GM11168 (cell line): ENCODE measurements around the gene GRK2.
"Not testable (repeated sequence)": the region's sequence is repeated elsewhere in the genome, so short reads cannot be mapped to it uniquely, and the experiment has no call there.

Experiments
- in situ Hi-C: fragments of 300-500 bp; cut with MboI; formaldehyde crosslinking; loops from one replicate; pipeline ENCODE4 v1.12.0; 2022; ENCODE audit warnings: low sequenced_read_pairs; ENCODE audit not compliant: unreplicated experiment

GRK2 gene

DNA sequence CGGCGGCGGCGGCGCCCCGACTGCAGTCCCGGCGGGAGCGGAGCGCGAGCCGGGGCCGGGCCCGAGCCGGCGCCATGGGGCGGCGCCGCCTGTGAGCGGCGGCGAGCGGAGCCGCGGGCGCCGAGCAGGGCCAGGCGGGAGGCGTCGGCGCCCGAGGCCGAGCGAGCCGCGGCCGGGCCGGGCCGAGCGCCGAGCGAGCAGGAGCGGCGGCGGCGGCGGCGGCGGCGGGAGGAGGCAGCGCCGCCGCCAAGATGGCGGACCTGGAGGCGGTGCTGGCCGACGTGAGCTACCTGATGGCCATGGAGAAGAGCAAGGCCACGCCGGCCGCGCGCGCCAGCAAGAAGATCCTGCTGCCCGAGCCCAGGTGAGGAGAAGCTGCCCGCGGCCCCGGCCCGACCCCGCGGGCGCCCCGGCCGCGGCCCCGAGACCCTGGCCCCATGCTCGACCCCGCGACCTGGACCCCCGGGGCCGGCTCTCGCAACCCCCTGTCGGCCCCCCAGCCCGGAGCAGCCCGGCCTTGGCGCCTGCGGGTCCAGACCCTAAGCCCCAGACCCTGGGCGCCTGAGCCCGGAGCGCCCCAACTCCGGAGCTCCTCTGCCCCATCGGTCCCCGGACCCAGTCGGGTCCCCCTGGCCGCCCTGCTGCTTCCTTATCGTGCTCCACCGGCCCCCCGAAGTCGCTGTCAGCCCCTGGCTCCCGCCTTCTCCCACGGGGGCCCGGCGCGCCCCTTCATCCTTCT is at the start of gene GRK2:
TSS of gene GRK2 (plus strand) at position 25 of the 739 bp plus-strand sequence. CDS start at position 252, 227 bp downstream.
- in situ Hi-C loops, result no loop called here

DNA sequence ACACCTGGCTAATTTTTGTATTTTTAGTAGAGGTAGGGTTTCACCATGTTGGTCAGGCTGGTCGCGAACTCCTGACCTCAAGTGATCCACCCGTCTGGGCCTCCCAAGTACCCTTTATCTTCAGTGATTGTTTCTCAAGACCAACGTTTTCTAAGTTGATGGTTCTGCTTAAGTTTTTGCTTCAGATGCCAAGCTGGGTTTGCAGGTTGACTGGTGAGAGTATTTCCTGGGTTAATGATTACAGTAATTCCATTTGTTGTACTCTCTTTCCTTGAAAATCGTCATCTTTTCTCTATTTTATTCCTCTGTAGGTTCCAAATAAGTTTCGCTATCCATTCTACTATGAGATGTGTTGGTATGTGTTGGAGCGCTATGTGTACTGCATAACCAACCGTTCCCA is 38.5 kb upstream of the GRK2 start:
- in situ Hi-C loops, result no loop called here

DNA sequence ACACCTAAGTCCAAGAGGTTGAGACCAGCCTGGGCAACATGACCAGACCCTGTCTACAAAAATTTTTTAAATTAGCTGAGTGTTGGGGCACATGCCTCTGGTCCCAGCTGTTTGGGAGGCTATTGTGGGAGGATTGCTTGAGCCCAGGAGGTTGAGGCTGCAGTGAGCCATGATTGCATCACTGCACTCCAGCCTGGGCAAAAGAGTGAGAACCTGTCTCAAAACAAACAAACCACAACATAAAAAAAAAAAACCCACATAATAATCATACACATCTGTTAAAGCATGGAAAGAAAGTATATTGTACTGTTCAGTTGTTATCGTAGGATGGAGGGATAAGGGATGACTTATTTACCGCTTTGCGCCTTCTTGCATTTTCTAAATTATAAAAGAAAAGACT is 35.9 kb upstream of the GRK2 start:
- in situ Hi-C loops, result no loop called here

DNA sequence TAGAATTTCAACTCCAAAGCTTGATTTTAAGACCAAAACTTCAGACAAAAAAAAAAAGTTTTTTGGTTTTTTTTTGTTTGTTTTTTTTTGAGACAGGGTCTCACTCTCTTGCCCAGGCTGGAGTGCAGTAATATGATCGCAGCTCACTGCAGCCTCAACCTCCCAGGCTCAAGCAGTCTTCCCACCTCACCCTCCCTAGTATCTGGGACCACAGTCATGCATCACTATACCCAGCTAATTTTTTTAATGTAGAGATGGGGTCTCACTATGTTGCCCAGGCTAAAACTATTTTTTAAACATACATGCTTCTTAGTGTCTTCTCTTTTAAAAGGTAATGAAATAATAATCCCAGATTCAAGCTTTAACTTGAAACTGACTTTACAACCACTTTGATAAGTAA is 35.4 kb upstream of the GRK2 start:
- in situ Hi-C loops, result no loop called here

DNA sequence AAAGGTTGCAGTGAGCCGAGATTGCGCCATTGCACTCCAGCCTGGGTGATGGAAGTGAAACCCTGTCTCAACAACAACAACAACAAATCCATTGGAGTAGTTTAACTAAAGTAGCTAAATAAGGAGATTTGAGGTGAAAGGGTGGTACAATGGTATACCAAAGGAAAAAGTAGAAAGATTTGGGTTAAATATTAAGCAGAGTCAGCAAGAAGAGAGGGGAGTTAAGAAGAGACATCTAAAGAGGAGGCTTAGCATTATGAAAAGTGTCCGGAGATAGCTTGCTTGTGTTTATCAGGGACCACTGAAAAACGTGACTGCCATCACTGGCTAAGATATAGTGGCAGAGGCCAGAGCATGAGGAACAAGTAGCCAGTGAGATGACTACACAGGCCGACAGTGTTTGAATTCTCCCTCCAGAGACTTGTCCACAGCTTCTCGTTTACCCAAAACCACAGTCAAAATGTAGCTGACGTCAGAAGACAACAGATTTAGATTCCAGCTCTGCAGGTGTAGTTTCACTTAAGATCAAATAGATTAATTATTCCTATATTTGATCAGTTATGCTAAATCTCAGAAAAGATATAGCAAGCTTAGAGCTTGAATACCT is 32.6 kb upstream of the GRK2 start:
- in situ Hi-C loops, result no loop called here

DNA sequence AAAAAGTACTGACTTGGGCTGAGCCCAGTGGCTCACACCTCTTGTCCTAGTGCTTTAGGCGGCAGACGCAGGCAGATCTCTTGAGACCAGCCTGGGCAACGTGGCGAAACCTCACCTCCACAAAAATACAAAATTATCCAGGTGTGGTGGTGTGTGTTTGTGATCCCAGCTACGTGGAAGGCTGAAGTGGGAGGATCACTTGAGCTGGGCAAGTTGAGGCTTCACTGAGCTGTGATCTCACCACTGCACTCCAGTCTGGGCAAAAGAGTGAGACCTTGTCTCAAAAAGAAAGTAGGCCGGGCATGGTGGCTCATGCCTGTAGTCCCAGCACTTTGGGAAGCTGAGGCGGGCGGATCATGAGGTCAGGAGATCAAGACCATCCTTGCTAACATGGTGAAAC is 31.7 kb upstream of the GRK2 start:
- in situ Hi-C loops, result not testable (repeated sequence)

DNA sequence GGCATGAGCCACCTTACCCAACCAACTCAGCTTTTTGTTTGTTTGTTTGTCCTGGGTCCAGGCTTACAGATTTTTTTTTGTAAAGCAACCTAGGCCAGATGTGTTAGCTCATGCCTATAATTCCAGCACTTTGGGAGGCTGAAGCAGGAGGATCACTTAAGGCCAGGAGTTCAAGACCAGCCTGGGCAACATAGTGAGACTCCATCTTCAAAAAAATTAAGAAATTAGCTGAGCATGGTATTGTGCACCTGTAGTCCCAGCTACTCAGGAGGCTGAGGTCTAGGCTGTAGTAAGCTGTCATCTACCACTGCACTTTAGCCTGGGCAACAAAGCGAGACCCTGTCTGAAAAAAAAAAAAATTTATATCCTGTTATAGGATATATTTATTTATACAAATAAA is 28.7 kb upstream of the GRK2 start:
- in situ Hi-C loops, result no loop called here

DNA sequence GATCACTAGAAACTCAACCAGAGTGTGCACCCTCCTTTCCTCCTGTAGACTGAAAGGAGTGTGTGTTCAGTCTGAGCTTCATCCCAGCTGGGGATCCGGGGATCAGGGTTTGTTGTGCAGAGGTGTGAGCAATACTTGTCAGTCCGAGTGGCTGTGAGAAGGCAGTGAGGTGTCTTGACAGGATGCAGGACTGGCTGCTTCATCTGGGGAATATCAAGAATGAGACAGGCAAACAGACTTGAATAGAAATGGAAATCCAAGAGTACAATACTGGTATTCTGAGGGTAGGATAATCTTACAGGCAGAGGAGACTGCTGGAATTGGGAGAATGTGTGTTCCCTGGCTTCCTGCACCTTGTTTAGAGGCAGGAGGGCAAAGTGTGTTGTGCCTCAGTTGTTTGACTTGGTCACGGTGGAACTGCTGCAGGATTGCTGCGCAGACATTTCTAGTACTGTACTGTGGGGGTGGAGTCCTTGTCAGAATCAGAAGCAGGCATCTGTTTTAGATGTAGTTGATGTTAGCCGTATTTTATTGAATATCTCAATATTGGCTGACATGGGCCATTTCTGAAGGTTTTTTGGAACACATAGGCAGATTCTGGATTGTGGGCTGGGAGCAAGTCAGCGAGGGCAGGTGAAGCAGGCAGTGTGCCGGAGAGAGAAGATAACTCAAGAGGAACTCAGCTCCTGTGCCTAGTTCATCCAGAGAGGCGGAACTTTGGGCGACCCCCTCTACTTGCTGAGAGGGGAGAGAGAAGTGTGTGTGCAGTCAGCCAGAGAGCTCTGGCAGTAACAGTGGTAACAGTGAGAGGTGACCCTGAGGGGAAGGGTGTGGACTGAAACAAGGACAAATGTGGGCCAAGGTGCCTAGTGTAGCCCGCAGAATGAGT is 27.1 kb upstream of the GRK2 start:
- in situ Hi-C loops, result no loop called here

DNA sequence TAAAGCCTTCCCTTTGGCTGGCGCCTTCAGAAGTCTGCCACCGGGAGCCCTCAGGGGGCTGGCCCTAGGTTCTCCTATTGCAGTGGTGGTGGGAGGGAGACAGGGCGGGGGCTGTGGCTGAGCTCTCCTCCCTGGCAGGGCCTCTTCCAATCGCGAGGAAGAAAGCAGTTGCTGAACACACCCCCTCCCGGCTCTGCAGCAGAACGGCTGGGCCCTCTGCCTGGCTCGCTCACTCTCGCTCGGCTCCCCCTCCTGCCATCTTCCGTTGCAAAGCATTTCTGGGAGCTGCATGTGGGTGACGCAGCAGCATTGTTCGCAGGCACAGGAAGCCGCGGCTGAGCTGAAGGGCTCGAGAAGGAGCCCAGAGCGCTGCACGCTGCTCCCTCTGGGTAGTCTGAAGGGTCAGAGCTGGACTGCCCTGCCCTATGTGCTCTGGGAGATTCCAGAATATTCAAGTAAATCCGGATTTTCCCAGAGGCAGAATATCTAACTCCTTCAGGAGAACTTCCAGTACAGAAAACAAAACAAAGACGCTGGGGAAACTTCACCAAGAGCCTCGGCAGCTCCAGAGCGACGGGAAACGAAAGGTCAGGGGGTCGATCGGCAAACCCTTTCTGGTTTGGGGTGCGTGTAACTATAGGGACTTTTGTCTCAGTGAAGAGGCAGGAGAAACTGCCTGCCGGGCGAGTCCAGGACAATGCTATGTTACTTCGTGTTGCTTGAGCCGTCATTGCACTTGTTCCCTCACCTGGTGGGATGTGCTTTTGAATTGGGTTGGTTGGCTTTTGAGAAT is 26.3 kb upstream of the GRK2 start:
- in situ Hi-C loops, result no loop called here

DNA sequence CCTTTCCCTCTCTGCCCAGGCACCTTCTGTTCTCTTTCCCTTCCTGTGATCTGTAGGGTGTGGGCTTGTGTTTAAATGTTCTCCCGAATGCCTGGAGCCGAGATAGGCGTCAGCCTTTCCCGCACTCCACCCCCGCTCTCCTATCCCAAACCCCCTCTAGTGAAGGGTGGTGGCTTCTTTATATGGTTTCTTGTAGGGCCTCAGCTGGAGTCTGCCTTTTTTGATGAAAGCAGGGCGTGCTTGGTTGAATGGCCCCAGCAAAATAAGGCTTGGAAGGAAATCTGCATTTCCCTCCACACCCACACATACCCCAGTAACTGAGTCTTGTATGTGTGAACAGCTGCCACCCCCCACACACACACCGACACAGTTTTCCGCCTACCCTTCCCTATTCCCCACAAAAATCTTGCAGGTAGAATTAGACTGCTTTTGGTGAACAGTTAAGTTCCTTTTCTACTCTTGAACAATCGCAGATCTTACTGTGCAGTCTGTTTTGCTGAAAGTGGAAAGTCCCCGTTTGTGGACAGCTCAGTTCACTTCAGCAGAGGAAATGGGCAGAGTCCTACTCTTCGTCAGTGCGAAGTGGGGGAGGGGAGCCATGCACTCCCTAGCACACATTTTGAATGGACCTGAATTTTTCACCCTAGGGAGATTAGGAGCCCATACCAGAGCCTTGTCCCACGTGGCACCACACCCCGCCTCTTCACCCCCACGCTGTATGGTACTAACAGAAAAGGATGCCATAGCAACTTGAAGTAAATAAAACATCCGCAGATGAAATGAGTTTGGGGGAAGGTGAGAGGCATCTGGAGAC is 25.5 kb upstream of the GRK2 start:
- in situ Hi-C loops, result no loop called here

DNA sequence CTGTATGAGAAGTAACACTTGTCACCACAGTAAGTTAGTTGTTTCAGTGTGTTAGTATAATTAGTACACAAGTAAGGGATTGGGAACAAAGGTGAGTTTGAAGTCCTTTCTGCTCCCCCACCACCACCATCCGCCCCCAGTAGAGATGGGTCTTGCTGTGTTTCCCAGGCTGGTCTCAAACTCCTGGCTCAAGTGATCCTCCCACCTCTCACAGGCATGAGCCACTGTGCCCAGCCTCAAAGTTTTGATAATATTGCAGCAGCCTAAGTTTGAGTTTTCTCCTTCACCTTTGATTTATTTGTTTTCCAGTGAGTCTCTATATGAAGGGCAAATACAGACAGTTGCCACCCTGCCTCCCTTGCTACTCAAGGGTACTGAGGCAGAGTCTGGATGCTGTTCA is 23.7 kb upstream of the GRK2 start:
- in situ Hi-C loops, result no loop called here

DNA sequence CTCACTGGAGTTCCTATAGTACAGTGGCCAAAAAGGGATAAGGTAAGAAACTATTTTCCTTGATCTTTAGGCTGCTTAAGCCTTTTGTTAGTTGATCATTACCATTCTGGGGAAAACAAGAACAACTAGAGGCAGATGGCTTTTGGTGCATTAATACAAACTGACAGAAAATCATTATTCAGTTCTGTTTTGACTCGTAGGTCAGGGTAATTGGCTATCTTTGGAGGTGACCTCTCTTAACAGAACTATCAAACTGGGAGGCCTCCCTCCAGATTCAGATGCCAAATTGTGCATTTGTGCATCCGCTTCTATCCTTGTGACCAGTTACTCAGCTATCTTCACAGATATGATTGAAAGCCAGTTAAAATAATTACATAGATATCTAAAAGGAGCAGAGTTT is 23.2 kb upstream of the GRK2 start:
- in situ Hi-C loops, result no loop called here

DNA sequence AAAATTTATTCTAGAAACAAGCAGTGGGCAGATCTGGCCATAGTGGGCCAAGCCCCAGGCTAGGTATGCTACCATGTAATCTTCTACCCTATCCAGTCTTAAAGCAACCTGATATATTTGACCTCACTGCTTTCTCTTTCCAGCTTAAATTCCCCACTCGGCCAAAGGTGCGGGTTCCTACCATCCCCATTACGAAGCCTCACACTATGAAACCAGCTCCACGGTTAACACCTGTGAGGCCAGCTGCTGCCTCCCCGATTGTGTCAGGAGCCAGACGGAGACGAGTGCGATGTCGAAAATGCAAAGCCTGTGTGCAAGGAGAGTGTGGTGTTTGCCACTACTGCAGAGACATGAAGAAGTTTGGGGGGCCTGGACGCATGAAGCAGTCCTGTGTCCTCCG is 21.2 kb upstream of the GRK2 start:
- in situ Hi-C loops, result no loop called here

DNA sequence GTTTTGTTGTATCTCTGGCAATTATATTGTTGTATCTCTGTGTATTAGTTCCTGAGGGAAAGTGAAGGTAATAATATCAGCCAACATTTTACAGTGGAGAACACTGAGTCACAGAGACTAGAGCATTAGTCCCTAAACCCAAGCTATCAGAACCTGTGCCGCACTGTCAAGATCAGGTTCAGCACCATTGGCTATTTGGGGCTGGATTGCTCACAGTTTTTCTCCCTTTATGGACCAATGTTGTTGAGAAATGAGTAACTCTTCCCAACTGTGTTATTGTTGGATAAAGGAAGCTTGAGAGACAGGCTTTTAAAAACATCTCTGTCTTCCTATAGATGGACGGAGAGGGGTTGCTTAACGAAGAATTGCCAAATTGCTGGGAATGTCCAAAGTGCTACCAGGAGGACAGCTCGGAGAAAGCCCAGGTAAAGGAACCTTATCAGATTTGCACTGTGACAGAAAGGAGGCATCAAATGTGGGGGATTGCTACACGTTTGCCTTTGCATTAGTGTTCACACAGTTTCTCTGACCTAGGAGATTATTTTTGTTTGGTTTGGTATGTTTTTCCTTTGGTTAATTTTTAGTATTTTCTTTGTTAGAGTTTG is 18.2 kb upstream of the GRK2 start:
- in situ Hi-C loops, result no loop called here

DNA sequence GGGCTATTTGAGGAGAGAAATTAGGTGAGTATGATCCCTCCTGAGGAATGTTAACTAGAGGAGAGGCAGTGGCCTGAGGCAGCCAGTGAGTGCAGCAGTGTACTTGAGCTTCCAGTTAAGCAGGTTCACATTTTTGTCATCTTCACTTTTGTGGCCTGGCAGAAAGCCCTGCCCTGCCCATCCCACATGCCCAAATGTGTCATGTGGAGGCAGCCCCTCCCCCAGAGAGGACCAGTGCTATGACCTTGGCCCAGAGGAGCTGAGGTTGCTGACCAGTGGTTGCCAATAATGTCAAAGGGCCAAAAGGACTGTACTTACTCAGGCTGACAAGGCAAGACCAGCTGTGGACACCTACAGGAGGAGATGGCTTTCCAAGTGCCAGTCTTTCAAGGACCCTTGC is 17.6 kb upstream of the GRK2 start:
- in situ Hi-C loops, result no loop called here

DNA sequence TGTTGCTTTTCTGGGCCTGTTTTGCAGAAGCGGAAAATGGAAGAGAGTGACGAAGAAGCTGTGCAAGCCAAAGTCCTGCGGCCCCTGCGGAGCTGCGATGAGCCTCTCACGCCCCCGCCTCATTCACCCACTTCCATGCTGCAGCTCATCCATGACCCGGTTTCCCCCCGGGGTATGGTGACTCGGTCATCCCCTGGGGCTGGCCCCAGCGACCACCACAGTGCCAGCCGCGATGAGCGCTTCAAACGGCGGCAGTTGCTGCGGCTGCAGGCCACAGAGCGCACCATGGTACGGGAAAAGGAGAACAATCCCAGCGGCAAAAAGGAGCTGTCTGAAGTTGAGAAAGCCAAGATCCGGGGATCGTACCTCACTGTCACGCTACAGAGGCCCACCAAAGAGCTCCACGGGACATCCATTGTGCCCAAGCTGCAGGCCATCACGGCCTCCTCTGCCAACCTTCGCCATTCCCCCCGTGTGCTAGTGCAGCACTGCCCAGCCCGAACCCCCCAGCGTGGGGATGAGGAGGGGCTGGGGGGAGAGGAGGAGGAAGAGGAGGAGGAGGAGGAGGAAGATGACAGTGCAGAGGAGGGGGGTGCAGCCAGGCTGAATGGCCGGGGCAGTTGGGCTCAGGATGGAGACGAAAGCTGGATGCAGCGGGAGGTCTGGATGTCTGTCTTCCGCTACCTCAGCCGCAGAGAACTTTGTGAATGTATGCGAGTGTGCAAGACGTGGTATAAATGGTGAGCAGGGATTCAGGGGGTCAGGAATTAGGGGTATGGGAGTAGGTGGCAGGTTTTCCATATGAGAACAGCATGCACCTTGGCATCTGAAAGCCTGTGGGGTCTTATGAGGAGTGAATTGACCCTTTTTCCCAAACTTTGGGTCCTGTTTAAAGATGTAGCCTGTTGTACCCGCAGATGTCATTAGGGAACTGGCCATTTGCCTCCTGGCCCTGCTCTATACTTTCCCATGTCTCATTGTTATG is 15.9 kb upstream of the GRK2 start:
- in situ Hi-C loops, result no loop called here

DNA sequence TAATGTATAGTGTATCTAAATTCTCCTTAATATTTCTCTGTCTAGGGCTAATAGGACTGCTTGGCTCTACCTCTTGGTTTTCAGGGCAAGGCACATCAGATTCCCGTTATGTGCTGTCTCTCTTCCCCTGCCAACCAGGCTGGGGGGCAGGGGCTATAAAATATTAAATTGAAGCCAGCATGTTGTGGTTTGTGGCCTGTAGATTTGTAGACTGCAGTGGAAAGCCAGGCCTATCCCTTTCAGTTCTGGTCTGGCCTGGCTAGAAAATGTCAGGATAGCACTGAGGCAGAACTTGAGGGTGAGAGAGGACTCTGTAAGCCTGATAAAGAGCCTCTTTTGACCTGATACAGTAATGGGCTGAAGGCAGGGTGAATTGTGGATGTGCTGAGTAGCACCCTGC is 14.4 kb upstream of the GRK2 start:
- in situ Hi-C loops, result no loop called here

DNA sequence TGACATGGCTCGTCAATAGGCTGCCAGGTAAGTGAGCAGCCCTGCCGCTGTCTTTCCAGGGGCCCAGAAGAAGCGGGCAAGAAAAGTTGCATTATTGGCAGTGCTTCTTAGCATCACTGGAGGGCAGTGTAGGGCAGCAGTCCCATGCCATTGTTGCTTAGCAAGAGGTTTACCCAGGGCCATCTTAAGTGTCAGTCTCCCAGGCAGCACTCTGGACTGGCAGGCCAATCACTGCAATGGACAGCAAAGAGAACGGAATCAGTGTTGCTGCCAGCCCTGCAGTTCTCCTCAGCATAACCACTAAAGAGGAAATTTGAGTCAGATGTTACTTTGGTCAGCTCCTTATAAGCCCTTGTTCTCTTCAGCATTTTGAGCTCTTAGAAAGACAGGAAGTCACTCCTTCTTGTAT is 13.4 kb upstream of the GRK2 start:
- in situ Hi-C loops, result no loop called here
